HG03520 (cell line): ENCODE measurements around the gene ESRRB.

Experiments used
- ATAC-seq: cut with Tn5 transposase; IDR thresholded peaks from one replicate; pipeline ENCODE4 v1.9.1; 2021; ENCODE audit warnings: mild to moderate bottlenecking, moderate library complexity; ENCODE audit not compliant: unreplicated experiment

The ESRRB gene

DNA sequence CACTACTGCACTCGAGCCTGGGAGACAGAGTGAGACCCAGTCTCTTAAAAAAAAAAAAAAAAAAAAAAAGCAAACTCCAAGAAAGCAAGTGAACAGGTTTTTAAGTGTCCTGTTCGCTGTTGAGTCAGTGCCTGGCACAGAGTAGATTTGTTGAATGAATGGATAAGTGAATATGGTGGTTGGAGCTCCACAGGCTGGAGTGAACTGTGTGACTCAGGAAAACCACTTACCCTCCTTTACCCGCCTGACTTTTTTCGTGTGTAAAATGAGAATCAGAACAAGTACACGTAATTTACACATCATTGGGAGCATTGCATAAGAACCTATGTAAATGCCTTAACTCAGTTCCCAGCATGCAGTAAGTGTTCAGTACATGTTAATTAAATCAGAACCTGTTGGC lies 24.0 kb upstream of the ESRRB start:
- no peak for ATAC-seq

DNA sequence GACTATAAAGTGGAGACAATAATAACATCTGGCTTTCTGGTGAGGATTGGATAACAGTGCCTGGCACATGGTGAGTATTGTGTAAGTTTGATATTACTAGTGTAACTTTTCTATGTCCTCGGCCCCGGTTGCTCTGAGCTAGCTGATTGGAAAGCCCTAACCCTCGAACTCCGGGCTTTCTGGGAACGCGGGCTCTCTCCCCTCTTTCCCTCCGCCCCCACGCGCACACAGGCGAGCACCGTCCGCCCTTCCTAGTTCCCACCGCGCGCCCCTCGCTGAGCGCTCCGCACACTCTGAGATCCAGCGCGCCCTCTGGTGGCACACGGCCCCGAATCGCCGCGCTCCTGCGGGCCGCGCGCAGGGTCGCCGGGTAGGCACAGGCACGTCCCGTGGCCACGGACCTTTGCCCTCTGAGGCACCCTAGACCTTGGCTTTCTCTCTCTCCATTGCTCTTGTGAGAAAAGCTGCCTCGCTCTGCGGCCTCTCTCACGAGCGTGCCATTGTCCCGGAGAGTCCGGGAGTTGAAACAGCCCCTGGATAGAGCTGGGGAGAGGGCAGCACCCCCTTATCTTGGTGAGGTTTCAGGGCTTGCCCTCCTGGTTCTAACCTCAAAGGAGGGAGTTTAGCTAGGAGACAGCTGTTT lies 23.2 kb upstream of the ESRRB start:
- no peak for ATAC-seq

DNA sequence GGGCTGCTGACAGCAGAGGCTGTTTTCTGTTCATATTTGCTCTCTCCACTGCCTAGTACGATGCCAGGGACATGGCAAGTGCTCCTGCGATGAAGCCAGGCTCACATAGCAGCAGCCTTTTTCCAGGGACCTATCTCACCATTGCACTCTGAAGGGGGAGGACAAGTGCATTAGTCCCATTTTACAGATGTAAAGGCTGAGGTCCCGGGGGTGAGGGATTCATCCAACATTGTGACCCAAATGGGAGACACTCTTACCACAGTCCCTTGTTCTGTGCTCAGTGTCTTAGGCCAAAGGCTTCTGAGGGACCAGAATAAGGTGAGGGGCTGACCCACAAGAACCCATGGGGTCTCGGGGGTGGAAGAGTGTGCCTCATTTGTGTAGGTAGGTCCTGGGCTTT lies 21.6 kb upstream of the ESRRB start:
- ATAC-seq: no peak

DNA sequence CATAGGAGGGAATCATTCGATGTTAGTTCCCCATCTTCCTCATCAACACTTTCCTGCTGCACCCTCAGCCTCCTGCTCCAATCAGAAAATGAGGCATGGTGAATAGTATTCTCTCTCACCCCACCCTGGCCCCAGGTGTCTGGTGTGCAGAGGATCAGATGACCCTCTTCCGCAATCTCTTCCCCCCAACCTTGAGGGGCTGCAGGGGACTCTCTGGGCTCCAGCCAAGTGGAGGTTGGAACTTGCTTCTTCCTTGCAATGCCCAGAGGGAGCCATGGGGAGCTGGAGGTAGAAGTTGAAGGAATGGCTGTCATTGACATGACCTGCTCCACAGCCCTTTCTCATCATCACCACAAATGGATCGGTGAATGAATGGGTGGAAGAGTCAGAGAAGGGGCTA lies 20.2 kb upstream of the ESRRB start:
- ATAC-seq: no peak

DNA sequence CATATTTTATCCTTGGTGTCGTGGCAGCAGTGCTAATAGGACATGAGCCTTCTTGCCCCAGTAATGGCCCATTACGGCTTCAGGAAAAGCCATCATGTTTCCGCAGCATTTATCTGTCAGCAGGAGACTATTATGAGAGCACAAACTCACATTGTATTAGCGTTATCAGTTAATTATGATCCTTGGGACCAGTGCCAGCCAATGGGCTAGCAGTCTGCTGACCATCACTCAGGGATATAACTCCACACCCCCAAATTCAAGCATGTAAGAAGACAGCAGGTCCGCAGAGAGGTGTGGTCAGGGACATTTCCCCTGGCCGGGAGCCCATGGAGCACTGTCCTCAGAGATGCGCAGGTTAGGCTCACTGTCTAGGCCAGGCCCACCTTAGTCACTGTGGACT lies 4.9 kb upstream of the ESRRB start:
- ATAC-seq: no peak

DNA sequence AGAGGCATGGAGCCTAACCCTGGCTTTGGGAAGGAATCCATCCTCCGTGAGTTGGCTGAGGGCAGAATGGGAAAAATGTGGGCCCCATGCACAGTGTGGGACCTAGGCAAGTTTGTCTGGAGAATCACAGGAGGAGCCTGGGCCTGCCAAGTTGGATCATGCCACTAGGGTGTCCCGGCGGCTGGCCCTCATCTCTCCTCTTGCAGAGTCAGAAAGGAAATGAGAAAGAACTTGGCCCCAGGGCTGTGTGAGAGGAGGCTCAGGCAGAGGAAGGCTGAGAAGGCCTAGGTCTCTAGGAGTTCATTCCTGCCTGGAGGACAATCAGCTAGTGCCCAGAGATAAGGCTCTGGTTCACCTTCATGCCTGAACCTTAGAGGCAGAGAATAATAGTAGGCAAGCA lies 2.5 kb upstream of the ESRRB start:
- ATAC-seq: no peak

DNA sequence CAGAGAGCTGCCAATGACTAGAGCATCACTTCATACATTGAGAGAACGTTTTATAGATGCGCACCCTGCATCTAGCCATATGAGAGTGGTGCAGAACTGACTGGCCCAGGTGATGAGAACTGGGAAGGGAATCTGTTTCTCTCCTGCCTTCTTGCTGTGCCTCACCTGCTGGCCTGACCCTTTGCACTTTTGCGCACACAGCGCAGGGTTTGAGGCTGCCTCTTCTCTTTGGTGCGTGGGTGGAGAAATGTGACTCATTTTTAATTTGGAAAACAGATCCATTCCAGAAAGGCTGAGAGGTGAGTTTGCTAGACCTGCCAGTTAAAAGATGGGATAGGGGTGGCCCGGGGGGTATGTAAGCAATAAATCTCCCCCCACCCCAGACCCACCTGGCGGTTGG lies 453 bp upstream of the ESRRB start:
- no peak for ATAC-seq

DNA sequence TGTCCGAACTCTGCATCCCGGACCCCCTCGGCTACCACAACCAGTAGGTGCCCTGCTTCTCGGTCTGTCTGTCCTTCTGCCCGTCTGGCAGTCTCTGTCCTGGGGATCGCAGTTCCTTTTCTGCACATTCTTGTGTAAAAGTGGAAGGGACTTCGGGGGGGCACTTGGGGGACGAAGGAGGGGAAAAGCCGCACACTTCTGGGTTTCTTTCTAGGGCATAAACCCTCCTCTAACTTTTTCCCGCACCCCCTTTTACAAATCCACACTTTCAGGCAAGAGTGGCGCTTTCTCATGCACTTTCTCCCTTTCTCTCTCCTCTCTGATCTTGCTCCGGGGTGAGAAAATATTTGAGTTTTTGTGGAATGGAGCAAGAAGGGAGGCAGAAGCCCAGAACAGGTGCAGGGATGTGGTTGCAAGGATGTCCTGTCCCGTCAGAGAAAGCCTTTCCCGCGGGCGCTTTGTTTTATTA lies 506 bp downstream of the ESRRB start:
- no peak for ATAC-seq

DNA sequence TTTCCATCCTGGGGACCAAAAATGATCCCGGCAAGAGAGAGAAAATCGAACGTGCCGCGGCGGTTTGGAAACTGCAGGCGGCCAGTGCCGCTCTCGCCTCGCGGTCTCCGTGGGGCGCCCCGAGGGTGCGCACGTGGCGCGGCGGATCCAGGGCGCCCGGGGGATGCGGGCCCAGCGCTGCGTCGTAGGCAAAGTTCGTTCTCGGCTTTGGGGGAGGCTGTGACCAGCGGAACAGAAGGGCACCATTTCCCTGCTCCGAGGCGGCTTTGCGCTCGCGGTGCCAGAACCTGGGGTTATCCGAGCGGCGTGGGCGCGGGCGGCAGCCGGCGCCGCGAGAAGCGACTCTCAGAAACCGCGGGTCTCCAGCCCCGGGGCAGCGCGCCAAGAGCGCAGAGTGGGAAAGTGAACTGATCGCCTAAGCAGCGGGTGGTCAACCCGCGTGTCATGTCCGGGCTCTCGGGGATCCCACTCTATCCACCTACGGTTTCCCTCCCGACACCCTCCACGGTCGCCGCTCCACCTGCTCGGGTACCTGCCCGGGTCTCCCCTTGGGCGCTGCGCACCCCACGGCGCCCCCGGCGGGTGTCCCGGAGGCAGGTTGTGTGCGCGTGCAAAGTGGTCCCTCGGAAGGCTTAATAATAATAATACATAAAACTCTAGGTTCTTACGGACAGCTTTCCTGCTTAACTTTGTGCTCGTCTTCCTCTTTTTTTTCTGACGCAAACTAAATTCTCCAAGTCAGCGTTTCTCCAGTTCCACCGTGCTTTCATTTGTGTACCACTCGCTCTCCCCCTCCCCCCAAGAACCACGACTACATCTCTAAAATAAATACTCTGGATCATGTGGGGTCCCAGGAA lies 1.2 kb downstream of the ESRRB start:
- ATAC-seq: no peak

DNA sequence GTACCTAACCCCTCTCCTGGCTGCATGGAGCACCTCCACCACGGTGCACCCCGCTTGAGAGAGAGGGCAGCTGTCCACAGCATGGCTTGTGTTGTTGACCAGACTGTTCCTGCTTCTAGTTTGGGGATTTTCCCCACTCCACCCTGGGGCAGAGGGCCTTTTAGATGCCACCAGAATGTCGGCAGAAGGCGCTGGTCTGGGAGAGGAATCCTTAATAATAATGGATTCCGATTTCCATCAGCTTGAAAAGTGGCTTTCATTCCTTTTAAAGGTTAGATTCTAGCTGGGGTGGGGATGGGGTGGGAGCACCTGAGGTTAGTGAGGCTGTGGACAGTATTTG lies 1.8 kb downstream of the ESRRB start:
- no peak for ATAC-seq

DNA sequence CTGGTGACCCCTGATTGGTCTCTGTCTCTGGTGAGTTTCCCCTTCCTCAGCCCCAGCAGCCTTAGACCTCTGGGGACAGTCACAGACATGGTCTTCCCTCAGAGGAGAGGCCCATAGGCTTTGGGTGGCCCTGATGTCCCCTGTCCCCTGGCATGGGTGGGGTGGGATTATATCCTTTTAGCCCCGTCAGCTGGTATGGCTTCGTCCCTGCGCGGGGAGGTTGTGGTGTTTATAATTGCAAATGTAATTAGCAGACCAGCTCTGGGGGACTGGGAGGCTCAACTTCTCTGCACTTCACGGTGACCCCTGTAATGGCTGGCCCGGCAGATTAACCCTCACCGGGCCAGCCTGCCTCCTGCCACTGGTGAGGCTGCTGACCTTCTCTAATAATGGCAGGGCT lies 5.1 kb downstream of the ESRRB start:
- no peak for ATAC-seq

DNA sequence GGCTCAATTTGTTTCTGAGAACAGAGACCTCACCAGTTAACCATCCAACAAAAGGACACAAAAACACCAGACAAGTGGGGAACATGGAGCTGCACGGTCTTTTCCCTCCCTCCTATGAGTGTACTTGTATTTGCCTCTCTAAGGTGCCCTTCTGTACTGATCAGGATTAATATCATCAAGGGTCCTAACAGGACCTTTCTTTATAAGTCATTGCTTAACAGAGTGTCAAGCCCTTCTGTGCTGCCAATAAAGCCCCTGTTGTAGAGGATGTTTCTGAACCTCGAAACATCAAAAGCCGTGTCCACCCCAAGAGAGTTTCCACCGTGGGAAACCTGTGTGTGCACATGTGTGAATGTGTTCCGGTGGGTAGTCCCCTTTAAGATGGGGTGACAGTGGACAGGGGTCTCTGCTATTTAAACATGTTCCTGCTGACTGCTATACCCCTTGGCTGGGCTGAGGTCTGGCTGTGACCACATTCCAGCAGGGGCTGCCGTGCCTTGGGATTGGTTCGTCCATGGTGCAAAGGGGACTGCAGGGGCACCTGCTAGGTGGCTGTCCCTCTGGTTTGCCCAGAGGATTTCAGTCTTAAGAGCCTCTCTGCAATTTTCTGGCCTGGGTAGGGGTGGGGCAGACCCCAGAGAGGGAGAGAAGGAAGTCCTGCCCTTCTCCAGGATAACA lies 6.0 kb downstream of the ESRRB start:
- no peak for ATAC-seq

DNA sequence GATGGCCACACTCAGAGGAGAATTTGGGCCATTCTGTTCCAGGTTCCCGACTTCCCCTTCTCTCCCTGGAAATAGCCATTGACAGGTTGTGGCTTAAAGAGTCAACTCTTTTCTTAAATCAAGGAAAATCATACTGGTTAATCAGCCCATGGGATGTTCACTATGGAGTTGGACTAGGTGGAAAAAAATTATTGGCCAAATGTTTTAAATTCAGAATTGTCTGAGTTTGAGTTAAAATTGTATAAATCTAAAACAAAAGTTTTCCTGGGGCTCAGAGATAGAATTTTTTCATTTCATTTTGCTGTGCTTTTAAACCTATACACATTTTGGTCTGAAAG lies 6.5 kb downstream of the ESRRB start:
- no peak for ATAC-seq

DNA sequence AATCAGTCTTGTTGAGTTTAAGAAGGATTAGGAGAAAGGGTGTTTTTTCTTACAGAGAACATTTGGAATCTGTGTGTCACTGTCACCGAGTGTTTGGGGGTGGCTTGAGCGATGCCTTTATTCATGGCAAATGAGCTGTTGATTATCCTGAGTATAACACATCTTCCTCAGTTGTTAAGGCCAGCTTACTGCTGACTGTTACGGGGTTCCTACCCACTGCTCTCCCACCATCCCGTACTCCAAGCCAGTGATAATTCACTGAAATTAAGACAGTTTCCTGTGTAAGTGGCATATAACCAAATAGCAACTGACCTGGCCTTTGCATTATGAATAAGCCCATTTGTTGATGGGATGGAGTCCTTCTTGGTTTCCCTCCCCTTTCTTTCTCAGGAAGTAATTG lies 9.5 kb downstream of the ESRRB start:
- no peak for ATAC-seq

DNA sequence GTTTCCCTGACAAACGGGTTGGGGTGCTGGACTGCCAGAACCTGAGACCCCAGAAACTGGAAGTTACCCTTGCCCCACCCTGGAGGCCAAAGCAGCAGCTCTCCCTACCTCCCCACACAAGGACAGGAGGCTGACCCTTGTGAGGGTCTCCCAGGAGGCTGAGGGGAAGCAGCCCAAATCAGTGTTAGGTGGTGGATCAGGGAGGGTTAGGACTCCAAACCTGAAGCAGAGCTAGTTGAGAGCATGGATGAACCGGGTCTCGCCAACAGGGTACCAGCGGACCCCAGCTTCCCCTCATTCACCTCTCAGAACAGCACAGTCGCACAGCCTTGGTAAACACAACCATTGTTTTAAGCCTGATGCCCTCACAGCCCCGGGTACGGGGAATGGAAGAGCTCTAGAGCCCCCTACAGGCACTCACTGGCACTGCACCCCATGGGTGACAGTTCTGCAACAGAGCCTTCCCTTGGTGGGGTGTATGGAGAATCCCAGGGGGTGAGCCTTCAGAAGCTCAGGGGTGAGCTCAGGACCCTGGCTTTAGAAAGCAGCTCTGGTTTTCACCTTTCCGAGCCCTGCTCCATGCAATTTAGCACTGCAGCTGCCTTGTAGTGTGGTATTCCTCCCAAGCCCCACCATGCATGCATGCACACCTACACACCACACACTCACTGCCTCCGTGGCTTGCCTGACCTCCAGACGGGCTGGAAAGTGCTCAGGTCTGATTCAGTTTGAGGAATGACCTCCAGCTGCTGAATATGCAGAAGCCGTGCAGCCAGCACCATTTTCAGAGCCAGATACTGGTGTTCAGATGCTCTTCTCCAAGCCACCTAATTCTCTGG lies 11.2 kb downstream of the ESRRB start:
- peak; percentile 60 for ATAC-seq

DNA sequence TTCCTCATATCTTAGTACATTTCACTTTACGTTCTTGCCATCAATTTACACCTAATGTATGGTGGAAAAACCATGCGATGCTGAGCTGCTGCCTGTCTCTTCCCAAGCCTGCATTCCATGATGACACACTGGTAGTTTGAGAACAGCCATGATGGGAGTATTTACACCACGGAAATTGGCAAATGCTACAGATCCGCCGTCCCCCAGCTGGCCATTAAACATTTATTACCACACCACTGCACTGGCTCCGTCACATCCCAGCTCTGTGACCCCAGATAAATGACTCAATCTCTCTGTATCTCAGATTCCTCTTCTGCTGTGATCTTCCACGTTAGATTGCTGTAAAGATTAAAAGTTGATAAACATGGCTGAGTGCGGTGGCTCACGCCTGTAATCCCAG lies 13.9 kb downstream of the ESRRB start:
- no peak for ATAC-seq

DNA sequence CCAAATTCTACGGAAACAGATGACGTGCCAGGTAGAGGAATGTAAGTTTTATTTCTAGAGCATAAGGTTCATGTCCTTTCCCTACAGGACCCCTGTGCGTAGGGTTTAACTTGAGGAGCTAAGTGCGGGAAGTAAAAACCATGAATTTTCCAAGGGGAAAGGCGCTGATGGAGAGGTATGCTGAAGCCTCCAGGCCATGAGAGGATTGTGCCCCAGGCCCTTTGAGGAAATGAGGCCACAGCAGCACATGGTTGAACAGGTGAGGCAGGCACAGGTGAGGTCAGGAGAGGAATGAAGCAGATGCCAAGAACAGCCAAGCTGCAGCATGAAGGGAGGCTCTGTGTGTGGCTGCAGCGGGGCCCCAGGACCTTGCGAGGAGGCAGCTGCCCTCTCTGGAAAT lies 14.7 kb downstream of the ESRRB start:
- no peak for ATAC-seq

DNA sequence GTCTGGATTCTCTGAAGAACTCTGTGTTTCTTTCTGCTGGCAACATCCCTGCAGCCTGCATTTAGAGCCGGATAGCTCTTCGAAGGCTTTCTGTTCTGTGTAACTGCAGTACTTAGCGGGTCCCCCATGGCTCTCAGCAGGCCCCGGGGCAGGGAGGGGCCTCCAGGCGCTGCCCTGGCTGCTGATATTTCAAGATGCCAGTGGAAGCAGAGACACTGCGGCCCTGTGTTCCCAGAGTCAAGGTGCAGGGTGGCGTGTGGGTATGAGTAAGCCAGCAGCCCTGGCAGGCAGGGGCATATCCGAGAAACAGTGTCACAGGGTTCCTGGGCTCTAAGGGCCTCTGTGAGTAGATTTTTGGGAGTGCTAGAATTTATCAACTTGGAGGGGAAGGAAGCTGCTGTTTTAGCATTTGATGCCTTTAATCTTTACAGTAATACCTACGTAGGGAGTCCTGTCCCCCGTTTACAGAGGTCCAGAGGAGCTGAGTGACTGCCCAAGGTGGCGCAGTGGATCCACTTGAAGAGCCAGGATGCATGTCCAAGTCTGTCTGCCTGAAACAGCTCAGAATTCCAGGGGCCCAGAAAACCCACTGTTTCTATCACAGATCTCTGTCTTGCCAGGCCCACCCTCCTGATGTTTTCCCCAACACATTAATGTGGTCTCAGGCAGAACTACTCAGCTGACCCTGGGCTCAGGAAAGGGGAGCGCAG lies 16.2 kb downstream of the ESRRB start:
- ATAC-seq: no peak

DNA sequence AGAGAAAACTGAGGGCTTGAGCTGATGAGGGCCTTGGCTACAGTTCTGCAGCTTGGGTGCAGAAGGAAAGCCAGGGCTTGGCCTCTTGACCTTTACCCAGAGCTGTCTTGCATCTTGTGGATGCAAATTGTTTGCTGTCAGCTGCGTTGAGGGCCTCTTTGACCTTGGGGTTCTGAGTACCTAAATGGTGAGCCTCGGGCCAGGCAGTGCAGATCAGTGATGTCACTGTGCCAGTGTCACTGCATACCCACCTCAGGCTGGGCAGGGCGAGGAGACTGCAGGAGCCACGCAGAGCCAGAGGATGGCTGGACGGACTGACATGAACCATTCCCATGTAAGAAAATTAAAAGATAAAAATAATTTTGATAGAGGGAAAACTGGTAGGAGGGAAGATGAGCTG lies 18.6 kb downstream of the ESRRB start:
- ATAC-seq: no peak

DNA sequence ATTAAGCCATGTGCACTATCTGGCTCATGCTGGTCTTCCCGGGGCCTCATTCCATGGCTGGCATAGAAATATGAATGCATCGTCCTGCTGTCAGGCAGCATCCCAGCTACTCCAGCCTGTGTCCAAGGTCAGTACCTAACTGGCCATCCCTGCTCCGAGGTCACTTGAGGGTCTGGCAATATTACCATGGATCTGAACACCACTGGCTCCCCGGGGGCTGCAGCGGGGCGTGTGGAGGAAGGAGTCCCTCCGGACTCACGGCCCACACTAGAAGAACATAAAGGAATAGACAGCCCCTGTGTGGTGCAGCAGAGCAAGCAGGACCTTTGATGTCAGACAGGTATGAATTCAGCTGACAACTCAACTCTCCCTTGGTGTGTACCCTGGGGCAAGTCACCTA lies 19.2 kb downstream of the ESRRB start:
- no peak for ATAC-seq

DNA sequence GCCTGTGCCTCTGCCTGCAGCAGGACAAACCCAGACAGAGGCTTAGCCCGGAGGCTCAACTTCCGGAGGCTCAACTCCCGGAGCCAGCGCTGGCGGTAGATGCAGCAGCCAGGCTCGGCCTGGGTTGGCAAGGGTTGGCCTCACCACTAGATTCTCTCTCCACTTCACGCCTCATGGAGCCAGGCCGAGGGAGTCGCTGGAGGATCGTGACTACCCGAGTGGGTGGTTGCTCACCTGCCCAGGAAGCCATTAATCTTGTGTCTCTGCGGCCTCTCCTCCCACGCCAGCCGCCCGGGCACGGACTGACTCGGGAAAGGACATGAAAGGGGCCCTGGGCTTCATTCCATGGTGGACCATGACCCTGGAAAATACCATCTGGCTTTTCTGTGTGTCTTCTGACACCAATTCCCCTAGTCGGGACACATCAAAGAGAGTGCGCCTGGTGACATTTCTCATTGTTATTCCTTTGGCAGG lies 20.8 kb downstream of the ESRRB start:
- no peak for ATAC-seq
